Measurements from ENCODE around the gene ASAP3. TPM values are rescaled to one million over a fixed set of nuclear protein-coding genes. Genes with fewer than 3 reads are reported as not detected.

ASAP3 gene
- total and polyA plus RNA-seq, 12 donors: 22.4 to 122 (median 77.3) TPM

DNA sequence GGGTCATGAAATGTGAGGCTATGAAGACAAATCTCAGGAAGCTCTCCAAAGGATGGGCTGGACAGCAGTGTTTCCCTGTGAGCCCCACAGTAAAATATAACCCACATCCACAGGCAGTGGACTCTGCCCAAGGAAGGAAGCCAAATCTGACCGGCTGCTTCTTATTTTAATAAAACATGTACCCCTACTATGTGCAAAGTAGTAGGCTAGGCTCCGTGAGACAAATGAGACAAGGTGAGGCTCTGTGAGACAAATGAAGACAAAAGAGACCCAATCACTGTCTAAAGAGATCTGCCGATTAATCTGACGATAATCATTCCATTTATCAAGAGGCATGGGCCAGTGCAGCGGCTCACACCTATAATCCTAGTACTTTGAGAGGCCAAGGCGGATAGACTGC lies 2.1 kb downstream of the ASAP3 start:
- Histone ChIP-seq H3K36me3 (replicated peaks in 1 of 2) (no peaks in the 10 kb centered on the region), H3K4me3 (peak overlapping the region in 1 of 4 donors; percentile 17), H3K27me3 (no peaks in the 10 kb centered on the region), H3K27ac (no peak overlapping the region), H3K4me1 (replicated peaks in 1 of 2) (peaks cover 25 to 39% of the 10 kb centered on the region in 2 donors), H3K9me3 (replicated peaks in 1 of 3) (no peaks in the 10 kb centered on the region)
- no peak for DNase-seq
- TF ChIP-seq, protein P1, sequence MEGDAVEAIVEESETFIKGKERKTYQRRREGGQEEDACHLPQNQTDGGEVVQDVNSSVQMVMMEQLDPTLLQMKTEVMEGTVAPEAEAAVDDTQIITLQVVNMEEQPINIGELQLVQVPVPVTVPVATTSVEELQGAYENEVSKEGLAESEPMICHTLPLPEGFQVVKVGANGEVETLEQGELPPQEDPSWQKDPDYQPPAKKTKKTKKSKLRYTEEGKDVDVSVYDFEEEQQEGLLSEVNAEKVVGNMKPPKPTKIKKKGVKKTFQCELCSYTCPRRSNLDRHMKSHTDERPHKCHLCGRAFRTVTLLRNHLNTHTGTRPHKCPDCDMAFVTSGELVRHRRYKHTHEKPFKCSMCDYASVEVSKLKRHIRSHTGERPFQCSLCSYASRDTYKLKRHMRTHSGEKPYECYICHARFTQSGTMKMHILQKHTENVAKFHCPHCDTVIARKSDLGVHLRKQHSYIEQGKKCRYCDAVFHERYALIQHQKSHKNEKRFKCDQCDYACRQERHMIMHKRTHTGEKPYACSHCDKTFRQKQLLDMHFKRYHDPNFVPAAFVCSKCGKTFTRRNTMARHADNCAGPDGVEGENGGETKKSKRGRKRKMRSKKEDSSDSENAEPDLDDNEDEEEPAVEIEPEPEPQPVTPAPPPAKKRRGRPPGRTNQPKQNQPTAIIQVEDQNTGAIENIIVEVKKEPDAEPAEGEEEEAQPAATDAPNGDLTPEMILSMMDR (IDR thresholded peaks at IDR 0.05): no peak
- no peak for TF ChIP-seq POLR2A (IDR thresholded peaks at IDR 0.05)
- intact Hi-C loops (cut with DNase I): loop anchor here in 1 of 2 donors (10.0 kb wide), 1 partner anchor 137 kb away; the partner anchor contains the start of gene HNRNPR
- 87 to 96% (median 92%) methylated on average over 5 to 6 of the region's 6 CpGs for WGBS, 4 donors

DNA sequence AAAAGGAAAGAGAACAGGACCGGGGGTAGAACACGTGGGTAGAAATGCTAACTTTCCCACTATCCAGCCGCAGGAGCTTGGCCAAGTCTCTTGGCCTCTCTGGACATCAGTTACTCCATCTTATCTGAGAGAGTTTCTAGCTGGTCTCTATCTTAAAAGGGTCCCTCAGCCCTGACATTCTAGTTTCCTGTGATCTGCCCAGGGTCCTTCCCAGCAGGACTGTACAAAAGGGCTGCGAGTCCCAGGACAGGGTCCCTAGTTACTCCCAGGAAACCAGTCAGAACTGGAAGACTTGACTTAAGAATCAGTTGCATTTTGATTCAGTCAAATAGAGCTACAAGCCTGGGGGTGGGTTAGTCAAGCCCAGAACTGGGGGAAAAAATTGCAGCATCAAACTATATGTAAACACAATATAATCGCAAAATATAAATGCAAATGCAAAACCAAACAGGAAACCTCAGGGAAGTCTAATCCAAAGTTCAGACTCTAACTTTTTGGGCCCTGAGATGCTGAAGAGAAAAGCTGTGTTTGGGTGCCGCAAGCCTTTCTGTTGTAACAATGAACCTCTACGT lies 2.9 kb downstream of the ASAP3 start:
- DNase-seq: no peak
- 86 to 91% (median 88%) methylated on average over 7 of the region's 7 CpGs for WGBS, 4 donors
- TF ChIP-seq, protein P1 (IDR thresholded peaks at IDR 0.05): no peak
- TF ChIP-seq POLR2A (IDR thresholded peaks at IDR 0.05): no peak
- intact Hi-C loops (cut with DNase I): loop anchor here in 1 of 2 donors (10.0 kb wide), 1 partner anchor 136 kb away; the partner anchor contains the start of gene HNRNPR
- H3K9me3 ChIP-seq (replicated peaks in 1 of 3): no peaks in the 10 kb centered on the region
- H3K27ac ChIP-seq: peak overlapping the region in 1 of 5 donors; percentile 14
- no peaks in the 10 kb centered on the region for H3K27me3 ChIP-seq
- peaks cover 25 to 38% of the 10 kb centered on the region in 2 donors for H3K4me1 ChIP-seq (replicated peaks in 1 of 2)
- no peak overlapping the region for H3K4me3 ChIP-seq
- H3K36me3 ChIP-seq (replicated peaks in 1 of 2): no peaks in the 10 kb centered on the region

DNA sequence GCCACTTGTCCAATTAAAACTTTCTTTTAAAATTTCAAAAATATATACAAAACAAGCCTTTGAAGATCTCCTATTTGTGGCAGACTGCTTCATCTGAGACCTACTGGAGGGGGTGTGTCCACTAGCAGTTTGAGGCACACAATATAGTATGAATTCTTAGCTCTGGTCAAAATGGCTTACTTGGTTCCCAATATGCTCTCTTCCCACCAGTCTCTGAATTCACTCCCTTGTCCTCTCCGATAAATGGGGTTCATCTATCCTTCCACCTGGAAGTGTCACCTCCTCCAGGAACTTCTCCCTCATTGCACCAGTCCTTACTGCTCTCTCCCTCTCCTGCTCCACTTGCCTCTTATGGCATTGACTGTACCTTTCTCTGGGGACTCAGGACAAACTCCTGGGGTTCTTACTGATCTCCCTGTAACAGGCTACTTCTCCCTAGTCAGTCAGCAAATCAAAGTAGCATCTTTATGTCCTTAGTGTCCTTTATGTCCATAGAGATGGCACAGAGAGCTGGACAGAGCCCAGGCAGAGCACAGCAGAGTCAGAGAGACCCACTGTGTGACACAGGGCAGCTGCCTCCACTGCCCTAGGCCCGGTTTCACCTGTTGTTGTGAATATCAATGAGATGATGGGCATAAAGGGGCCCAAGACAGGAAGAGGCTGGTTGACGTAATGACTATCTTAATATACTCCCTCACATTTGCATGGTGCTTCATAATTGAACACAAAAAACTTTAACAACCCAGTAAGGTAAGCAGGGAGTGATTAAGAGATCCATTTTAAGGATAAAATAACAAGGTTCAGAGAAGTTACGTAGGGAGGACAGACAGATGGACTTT lies 3.6 kb downstream of the ASAP3 start:
- peak overlapping the region in 4 of 5 donors; percentile 31 to 78 (median 73) for H3K27ac ChIP-seq
- 83 to 97% (median 90%) methylated on average over 4 of the region's 4 CpGs for WGBS, 4 donors
- TF ChIP-seq POLR2A (IDR thresholded peaks at IDR 0.05): no peak
- TF ChIP-seq, protein P1 (IDR thresholded peaks at IDR 0.05): no peak
- no peak overlapping the region for H3K4me3 ChIP-seq
- no peaks in the 10 kb centered on the region for H3K9me3 ChIP-seq (replicated peaks in 1 of 3)
- no peaks in the 10 kb centered on the region for H3K27me3 ChIP-seq
- H3K4me1 ChIP-seq (replicated peaks in 1 of 2): peaks cover 25 to 35% of the 10 kb centered on the region in 2 donors
- no peak for DNase-seq
- intact Hi-C loops (cut with DNase I): loop anchor here in 1 of 2 donors (10.0 kb wide), 1 partner anchor 136 kb away; the partner anchor contains the start of gene HNRNPR
- H3K36me3 ChIP-seq (replicated peaks in 1 of 2): no peaks in the 10 kb centered on the region

DNA sequence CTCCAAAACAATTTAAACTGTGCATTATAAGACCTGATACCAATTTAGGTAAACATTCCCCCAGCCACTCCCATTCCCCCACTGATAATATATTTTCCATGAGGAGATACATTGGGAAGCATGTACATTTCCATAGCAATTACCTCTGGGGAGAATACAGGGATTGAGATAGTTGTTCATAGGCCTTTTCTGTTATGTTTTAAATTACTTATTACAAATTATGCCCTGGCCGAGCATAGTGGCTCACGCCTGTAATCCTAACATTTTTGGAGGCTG lies 4.4 kb downstream of the ASAP3 start:
- Histone ChIP-seq H3K27ac (peak overlapping the region; percentile 32 to 80 (median 75)), H3K36me3 (replicated peaks in 1 of 2) (no peaks in the 10 kb centered on the region), H3K4me3 (no peak overlapping the region), H3K27me3 (no peaks in the 10 kb centered on the region), H3K4me1 (replicated peaks in 1 of 2) (peaks cover 19 to 33% of the 10 kb centered on the region in 2 donors), H3K9me3 (replicated peaks in 1 of 3) (no peaks in the 10 kb centered on the region)
- intact Hi-C loops (cut with DNase I): no loop called here
- no peak for DNase-seq
- no peak for TF ChIP-seq POLR2A (IDR thresholded peaks at IDR 0.05)
- TF ChIP-seq, protein P1 (IDR thresholded peaks at IDR 0.05): no peak
- 79 to 95% (median 87%) methylated on average over 2 of the region's 2 CpGs for WGBS, 4 donors

All from adrenal gland (tissue), 12 donors.